A549 (cell line): ENCODE data around the gene TLCD3A. TPM values are rescaled to one million over a fixed set of nuclear protein-coding genes. Genes with fewer than 3 reads are reported as not detected.

Source experiments
- ATAC-seq, 2 experiments: fragments of 200-7000 bp in 1 of 2; fragments of >200 bp in 1 of 2; cut with Nextera tagmentation in 1 of 2; cut with Tn5 transposase in 1 of 2; 3 replicates each; pipeline versions ENCODE4 v1.8.0 to v1.9.1; 2018 to 2020; ENCODE audit warnings: mild to moderate bottlenecking in 1 of 2, moderate library complexity in 1 of 2
- CTCF ChIA-PET: fragments of 300-600 bp; sonication (Branson Sonifier 250); formaldehyde crosslinking; extraction: SDS; loops from one replicate; lab custom pipeline; 2021; ENCODE audit warnings: antibody characterized with exemption, inconsistent platforms; lab: Yijun Ruan, JAX
- POLR2A ChIA-PET: fragments of 350-600 bp; formaldehyde crosslinking; extraction: SDS; loops from one replicate; lab custom pipeline; 2021; ENCODE audit warnings: antibody characterized with exemption, inconsistent platforms; lab: Yijun Ruan, JAX
- DNase-seq, 2 experiments: peaks; one replicate each; pipeline versions ENCODE4 v3.0.0 to v3.0.0-alpha.2; 2011 to 2016; ENCODE audit warnings: low read depth in 1 of 2, low spot score in 1 of 2
- FAIRE-seq: peaks from 2 replicates; lab custom pipeline; 2011; peaks lifted over from hg19 to GRCh38; lab: Jason Lieb, UNC
- H3K27ac ChIP-seq, 2 experiments: fragments of >200 bp; sonication (Bioruptor Twin); formaldehyde crosslinking; 3 replicates each; pipeline ENCODE4 v1.5.1; 2016 to 2017
- H3K4me1 ChIP-seq: fragments of >200 bp; sonication (Bioruptor Twin); formaldehyde crosslinking; 3 replicates; pipeline ENCODE4 v1.6.1; 2016
- H3K4me2 ChIP-seq: fragments of >200 bp; sonication (Bioruptor Twin); formaldehyde crosslinking; 3 replicates; pipeline ENCODE4 v1.6.1; 2016
- H3K4me3 ChIP-seq: fragments of >200 bp; sonication (Bioruptor Twin); formaldehyde crosslinking; 3 replicates; pipeline ENCODE4 v1.5.1; 2016
- H3K9me3 ChIP-seq: fragments of >200 bp; sonication (Bioruptor Twin); formaldehyde crosslinking; 3 replicates; pipeline ENCODE4 v1.6.1; 2016
- BCL3 ChIP-seq: fragments of >200 bp; sonication (Bioruptor Twin); formaldehyde crosslinking; IDR thresholded peaks from 3 replicates; pipeline ENCODE4 v1.6.1; 2016
- BHLHE40 ChIP-seq: IDR thresholded peaks from 2 replicates; pipeline ENCODE4 v1.6.1; 2012; ENCODE audit warnings: low read depth, low read length, inconsistent platforms
- CBX2 ChIP-seq: fragments of 200-600 bp; sonication (generic); IDR thresholded peaks from 2 replicates; pipeline ENCODE4 v1.6.1; 2016; ENCODE audit warnings: low read depth, mild to moderate bottlenecking, borderline replicate concordance
- EHF ChIP-seq: fragments of 250-450 bp; sonication (Bioruptor Pico); IDR thresholded peaks from 2 replicates; pipeline ENCODE4 v1.5.0; 2020; ENCODE audit warnings: mild to moderate bottlenecking
- EP300 ChIP-seq, 2 experiments: fragments of >200 bp; sonication (Bioruptor Twin); formaldehyde crosslinking; IDR thresholded peaks; 2 replicates in 1 of 2; 3 replicates in 1 of 2; pipeline ENCODE4 v1.6.1; 2016 to 2017
- GATA3 ChIP-seq: IDR thresholded peaks from 2 replicates; pipeline ENCODE4 v1.6.1; 2012; ENCODE audit warnings: borderline replicate concordance
- HES2 ChIP-seq: fragments of >200 bp; sonication (Bioruptor Twin); formaldehyde crosslinking; IDR thresholded peaks from 2 replicates; pipeline ENCODE4 v1.6.1; 2016
- MAFK ChIP-seq: fragments of 450-650 bp; IDR thresholded peaks from 2 replicates; pipeline ENCODE4 v1.6.1; 2014; ENCODE audit not compliant: partially characterized antibody
- MAZ ChIP-seq: fragments of 150-350 bp; IDR thresholded peaks from 2 replicates; pipeline ENCODE4 v1.6.1; 2014; ENCODE audit warnings: antibody characterized with exemption, low read depth, low read length, borderline replicate concordance
- NR3C1 ChIP-seq: fragments of >200 bp; sonication (Bioruptor Twin); formaldehyde crosslinking; IDR thresholded peaks from 3 replicates; pipeline ENCODE4 v1.6.1; 2017
- PHF8 ChIP-seq: fragments of 200-600 bp; sonication (generic); IDR thresholded peaks from 2 replicates; pipeline ENCODE4 v1.6.1; 2016; ENCODE audit warnings: low read depth, mild to moderate bottlenecking, antibody characterized with exemption, moderate library complexity, borderline replicate concordance
- RAD21 ChIP-seq, 2 experiments: fragments of >200 bp in 1 of 2; sonication (Bioruptor Twin) in 1 of 2; formaldehyde crosslinking in 1 of 2; IDR thresholded peaks in 1 of 2; conservative IDR thresholded peaks in 1 of 2; 2 replicates in 1 of 2; 3 replicates in 1 of 2; pipeline ENCODE4 v1.6.1; 2012 to 2018; ENCODE audit warnings: inconsistent platforms in 1 of 2
- RARB ChIP-seq: fragments of 250-450 bp; sonication (Bioruptor Pico); IDR thresholded peaks from 2 replicates; pipeline ENCODE4 v1.8.0; 2021; ENCODE audit warnings: mild to moderate bottlenecking, moderate library complexity
- RCOR1 ChIP-seq: fragments of 150-350 bp; IDR thresholded peaks from 2 replicates; pipeline ENCODE4 v1.6.1; 2014; ENCODE audit warnings: antibody characterized with exemption, low read length, low read depth
- REST ChIP-seq: fragments of 200-600 bp; sonication (generic); IDR thresholded peaks from 2 replicates; pipeline ENCODE4 v1.6.1; 2016; ENCODE audit warnings: antibody characterized with exemption, mild to moderate bottlenecking, moderate library complexity
- RFX5 ChIP-seq: fragments of 450-650 bp; IDR thresholded peaks from 2 replicates; pipeline ENCODE4 v1.7.1; 2014; ENCODE audit warnings: antibody characterized with exemption, mild to moderate bottlenecking, moderate library complexity
- SMC3 ChIP-seq: fragments of >200 bp; sonication (Bioruptor Twin); formaldehyde crosslinking; IDR thresholded peaks from 3 replicates; pipeline ENCODE4 v1.6.1; 2018; ENCODE audit warnings: inconsistent platforms
- TP53 ChIP-seq: fragments of 250-450 bp; sonication (Bioruptor Pico); IDR thresholded peaks from 2 replicates; pipeline ENCODE4 v1.5.0; 2021; ENCODE audit warnings: mild to moderate bottlenecking, moderate library complexity
- ZC3H11A ChIP-seq: fragments of 450-650 bp; IDR thresholded peaks from 2 replicates; pipeline ENCODE4 v1.6.1; 2014; ENCODE audit warnings: antibody characterized with exemption, mild to moderate bottlenecking
- ZSCAN20 ChIP-seq: fragments of 250-450 bp; sonication (Bioruptor Pico); IDR thresholded peaks from 2 replicates; pipeline ENCODE4 v1.8.0; 2022; ENCODE audit warnings: mild to moderate bottlenecking, moderate library complexity
- WGBS: methylation state at CpG from one replicate; pipeline ENCODE4 v1.1.6; 2017; ENCODE audit errors: missing lambda C conversion rate; 5-methylcytosine and 5-hydroxymethylcytosine counted together
- polyA plus RNA-seq, 4 experiments: library from polyadenylated mRNA; depleted of rRNA in 3 of 4; stranded (reverse); fragments of >200 nt; fragmentation: RNase III in 1 of 4; extraction: RNeasy Plus Mini Kit Qiagen cat#74134 plus additional on column Dnase treatment in 1 of 4; gene quantifications; 2 replicates in 3 of 4; 3 replicates in 1 of 4; pipeline ENCODE4 v1.2.3, GENCODE V29; 2011 to 2017

TLCD3A gene
- polyA plus RNA-seq, 2 of the 4 experiments (the other 2 are of a cell fraction) = 29.5 to 31.5 TPM

- Histone ChIP-seq H3K4me3 (no peak overlapping the region), H3K9me3 (no peaks in the 10 kb centered on the region), H3K4me2 (no peak overlapping the region), H3K27ac (no peak overlapping the region), H3K4me1 (peaks cover 13% of the 10 kb centered on the region)
- no peak for FAIRE-seq
- TF ChIP-seq GATA3 (no peak), TP53 (CRISPR knock-in tag) (no peak), REST (no peak), EHF (no peak), NR3C1 (no peak), MAZ (no peak), ZSCAN20 (CRISPR knock-in tag) (no peak), RARB (CRISPR knock-in tag) (no peak), MAFK (no peak), HES2 (no peak), CBX2 (no peak), RFX5 (no peak), EP300 (IDR thresholded peaks at IDR 0.05) (no peak), RAD21 (conservative IDR thresholded peaks at IDR 0.05 in 1 of 2, IDR thresholded peaks at IDR 0.05 in 1 of 2) (no peak)
- ChIA-PET POLR2A (interaction anchor here (0.8 kb wide), 1 partner anchor 260 kb away, joined by 3 read pairs; no protein-coding TSS in a partner anchor), CTCF (interaction anchor here (1.0 to 1.9 kb wide), 5 partner anchors 19 to 275 kb away, joined by 3 to 8 read pairs (median 5); partner anchors contain the start of genes GEMIN4 and TIMM22)
- peak; percentile 62; a peak in 5 of 6 replicates for ATAC-seq
- WGBS = 75% methylated on average over 13 of the region's 13 CpGs
- no peak for DNase-seq
Measured at GRCh38 chr17:720706-721539, 11.5 kb upstream of the TLCD3A start.

GRCh38 chr17:721540-721937 lies 10.9 kb upstream of the TLCD3A start:
- Histone ChIP-seq H3K27ac (no peak overlapping the region), H3K4me2 (no peak overlapping the region), H3K9me3 (no peaks in the 10 kb centered on the region), H3K4me3 (no peak overlapping the region), H3K4me1 (peaks cover 8% of the 10 kb centered on the region)
- ChIA-PET CTCF (interaction anchor here (1.0 to 1.9 kb wide), 6 partner anchors 12 to 275 kb away, joined by 3 to 8 read pairs (median 4); partner anchors contain the start of genes GEMIN4 and TIMM22), POLR2A (interaction anchor here (0.5 to 0.8 kb wide), 2 partner anchors 9 to 259 kb away, joined by 3 read pairs; no protein-coding TSS in a partner anchor)
- peak; percentile 62 to 63 for ATAC-seq
- no peak for FAIRE-seq
- TF ChIP-seq RARB (CRISPR knock-in tag) (no peak), BHLHE40 (no peak), BCL3 (no peak), ZC3H11A (no peak), PHF8 (no peak), NR3C1 (no peak), MAFK (no peak), SMC3 (no peak), RCOR1 (no peak)
- 86% methylated on average over 5 of the region's 5 CpGs for WGBS
- DNase-seq = no peak
